Measurements from ENCODE around the gene RPRD1B.
A peak's percentile ranks its signal among the peaks of the same experiment; 100 is the strongest.
"Not testable (repeated sequence)": the region's sequence is repeated elsewhere in the genome, so short reads cannot be mapped to it uniquely, and the experiment has no call there.

RPRD1B gene

DNA sequence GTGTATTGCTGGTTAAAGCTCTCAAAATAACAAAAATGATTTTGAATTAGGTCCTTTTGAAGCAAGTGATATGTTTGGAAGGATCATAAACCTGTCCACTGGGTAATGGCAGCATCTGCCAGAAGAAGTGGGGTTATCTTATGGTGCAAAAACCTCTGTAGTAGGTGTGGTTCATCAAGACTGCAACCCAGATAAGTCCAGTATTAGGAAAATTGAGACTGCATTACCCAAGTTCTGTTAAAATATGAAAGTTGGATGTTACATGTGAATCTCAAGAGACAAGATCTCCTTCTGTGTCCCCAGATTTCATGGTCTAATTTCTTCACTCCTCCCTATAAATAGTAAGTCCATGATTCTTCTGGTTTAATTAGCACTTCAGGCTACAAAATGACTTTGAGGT is 59.4 kb downstream of the RPRD1B start:
- Histone ChIP-seq H3K36me3 (ENCODE audit: low read depth) (peaks cover 48% of the 10 kb centered on the region), H3K27me3 (ENCODE audit: insufficient read depth, poor library complexity, severe bottlenecking) (no peaks in the 10 kb centered on the region), H3K9me3 (ENCODE audit: severe bottlenecking) (no peaks in the 10 kb centered on the region), H3K4me3 (ENCODE audit: severe bottlenecking) (no peak overlapping the region), H3K4me1 (ENCODE audit: insufficient read depth, poor library complexity, severe bottlenecking) (peaks cover 13% of the 10 kb centered on the region), H3K27ac (ENCODE audit: poor library complexity, severe bottlenecking) (peak overlapping the region; percentile 43)
- ATAC-seq (ENCODE audit: low read depth): no peak
- DNase-seq (ENCODE audit: low spot score): no peak
- TF ChIP-seq CTCF (IDR thresholded peaks at IDR 0.05; ENCODE audit: poor library complexity, severe bottlenecking): no peak

DNA sequence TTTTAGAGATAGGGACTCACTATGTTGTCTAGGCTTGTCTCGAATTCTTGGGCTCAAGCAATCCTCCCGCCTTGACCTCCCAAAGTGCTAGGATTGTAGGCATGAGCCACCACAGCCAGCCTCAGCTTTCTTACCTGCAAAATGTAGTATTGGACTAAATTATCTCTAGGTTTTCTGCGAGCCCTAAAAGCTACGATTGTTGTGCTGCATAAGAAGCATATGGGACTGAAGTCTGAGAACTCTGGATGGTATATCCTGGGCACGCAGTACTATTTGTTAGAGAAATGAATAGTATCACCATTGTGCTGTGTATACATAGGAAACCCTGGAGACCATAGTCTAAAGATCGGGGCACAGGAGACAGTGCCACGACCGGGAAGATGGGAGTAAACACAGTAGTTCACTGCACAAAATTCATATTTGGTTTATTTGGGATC is 60.1 kb downstream of the RPRD1B start:
- no peak for TF ChIP-seq CTCF (IDR thresholded peaks at IDR 0.05; ENCODE audit: poor library complexity, severe bottlenecking)
- H3K27me3 ChIP-seq (ENCODE audit: insufficient read depth, poor library complexity, severe bottlenecking): no peaks in the 10 kb centered on the region
- H3K27ac ChIP-seq (ENCODE audit: poor library complexity, severe bottlenecking): peak overlapping the region; percentile 43
- DNase-seq (ENCODE audit: low spot score) (no peak), ATAC-seq (ENCODE audit: low read depth) (no peak)
- H3K36me3 ChIP-seq (ENCODE audit: low read depth): peaks cover 40% of the 10 kb centered on the region
- no peak overlapping the region for H3K4me3 ChIP-seq (ENCODE audit: severe bottlenecking)
- peaks cover 13% of the 10 kb centered on the region for H3K4me1 ChIP-seq (ENCODE audit: insufficient read depth, poor library complexity, severe bottlenecking)
- H3K9me3 ChIP-seq (ENCODE audit: severe bottlenecking): no peaks in the 10 kb centered on the region

DNA sequence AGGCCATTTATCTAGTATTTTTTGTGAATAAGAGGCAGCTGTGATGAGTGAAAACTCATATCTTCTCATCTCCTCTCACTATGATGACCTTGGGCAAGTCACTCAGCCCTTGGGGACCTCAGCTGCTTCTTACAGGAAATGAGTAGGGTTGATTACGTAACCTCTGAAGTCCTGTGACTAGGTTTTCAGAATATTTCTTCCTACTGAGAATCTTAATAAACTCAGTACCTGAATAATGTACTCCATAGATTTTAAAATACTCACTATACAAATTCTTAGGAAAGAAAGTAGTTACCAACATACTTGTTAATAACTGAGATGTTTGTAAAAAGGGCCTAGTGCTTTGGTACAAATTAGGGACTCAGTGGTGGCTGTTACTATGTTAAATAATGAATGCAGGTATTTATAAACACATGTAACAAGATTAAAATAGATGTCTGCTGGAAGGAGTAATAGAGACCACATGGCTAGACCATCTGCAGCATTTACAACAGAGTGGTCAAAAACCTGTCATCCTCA is 60.9 kb downstream of the RPRD1B start:
- Histone ChIP-seq H3K27me3 (ENCODE audit: insufficient read depth, poor library complexity, severe bottlenecking) (no peaks in the 10 kb centered on the region), H3K9me3 (ENCODE audit: severe bottlenecking) (no peaks in the 10 kb centered on the region), H3K4me3 (ENCODE audit: severe bottlenecking) (no peak overlapping the region), H3K4me1 (ENCODE audit: insufficient read depth, poor library complexity, severe bottlenecking) (peaks cover 13% of the 10 kb centered on the region), H3K27ac (ENCODE audit: poor library complexity, severe bottlenecking) (peak overlapping the region; percentile 43), H3K36me3 (ENCODE audit: low read depth) (peaks cover 33% of the 10 kb centered on the region)
- no peak for TF ChIP-seq CTCF (IDR thresholded peaks at IDR 0.05; ENCODE audit: poor library complexity, severe bottlenecking)
- ATAC-seq (ENCODE audit: low read depth) (peak; percentile 40; the same call in 2 of the 3 replicates), DNase-seq (ENCODE audit: low spot score) (no peak)

- ATAC-seq (ENCODE audit: low read depth): peak; percentile 10
- H3K4me3 ChIP-seq (ENCODE audit: severe bottlenecking): no peak overlapping the region
- no peak for DNase-seq (ENCODE audit: low spot score)
- H3K36me3 ChIP-seq (ENCODE audit: low read depth): peaks cover 25% of the 10 kb centered on the region
- no peaks in the 10 kb centered on the region for H3K9me3 ChIP-seq (ENCODE audit: severe bottlenecking)
- peak overlapping the region; percentile 43 for H3K27ac ChIP-seq (ENCODE audit: poor library complexity, severe bottlenecking)
- TF ChIP-seq CTCF (IDR thresholded peaks at IDR 0.05; ENCODE audit: poor library complexity, severe bottlenecking): no peak
- H3K4me1 ChIP-seq (ENCODE audit: insufficient read depth, poor library complexity, severe bottlenecking): peaks cover 13% of the 10 kb centered on the region
- H3K27me3 ChIP-seq (ENCODE audit: insufficient read depth, poor library complexity, severe bottlenecking): no peaks in the 10 kb centered on the region
These were observed 61.6 kb downstream of the RPRD1B start for GRCh38 chr20:38095017-38095686.

DNA sequence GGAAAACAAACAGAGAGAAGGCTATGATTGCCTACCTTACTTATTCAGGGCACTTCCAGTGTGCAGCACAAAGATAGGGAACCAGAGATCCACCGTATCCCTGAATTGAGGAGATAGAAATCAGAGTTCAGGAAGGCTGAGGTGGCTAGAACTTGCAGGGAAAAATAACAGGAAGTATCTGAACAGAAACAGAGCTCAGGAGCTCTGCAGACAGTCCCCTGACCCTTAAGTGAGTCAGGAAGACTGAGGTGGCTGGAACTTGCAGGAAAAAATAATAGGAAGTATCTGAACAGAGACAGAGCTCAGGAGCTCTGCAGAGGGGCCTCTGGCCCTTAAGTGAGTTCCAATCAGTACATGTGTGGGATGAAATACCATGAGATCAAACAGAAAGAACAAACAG is 65.4 kb downstream of the RPRD1B start:
- H3K4me3 ChIP-seq (ENCODE audit: severe bottlenecking): no peak overlapping the region
- DNase-seq (ENCODE audit: low spot score): no peak

GRCh38 chr20:38102206-38102605 is 68.7 kb downstream of the RPRD1B start:
- not testable (repeated sequence) for ATAC-seq (ENCODE audit: low read depth); H3K36me3 ChIP-seq (ENCODE audit: low read depth); H3K27me3 ChIP-seq (ENCODE audit: insufficient read depth, poor library complexity, severe bottlenecking); H3K4me3 ChIP-seq (ENCODE audit: severe bottlenecking); H3K4me1 ChIP-seq (ENCODE audit: insufficient read depth, poor library complexity, severe bottlenecking); DNase-seq (ENCODE audit: low spot score)
- H3K27ac ChIP-seq (ENCODE audit: poor library complexity, severe bottlenecking): peak overlapping the region; percentile 0
- peaks cover 13% of the 10 kb centered on the region for H3K9me3 ChIP-seq (ENCODE audit: severe bottlenecking)

More for the DNA sequence above, 65.4 kb downstream of the RPRD1B start:
- peaks cover 13% of the 10 kb centered on the region for H3K9me3 ChIP-seq (ENCODE audit: severe bottlenecking)
- ATAC-seq (ENCODE audit: low read depth): peak; percentile 28; the same call in 2 of the 3 replicates
- H3K27me3 ChIP-seq (ENCODE audit: insufficient read depth, poor library complexity, severe bottlenecking): no peaks in the 10 kb centered on the region
- H3K27ac ChIP-seq (ENCODE audit: poor library complexity, severe bottlenecking): peak overlapping the region; percentile 1
- H3K36me3 ChIP-seq (ENCODE audit: low read depth): no peaks in the 10 kb centered on the region
- TF ChIP-seq CTCF (IDR thresholded peaks at IDR 0.05; ENCODE audit: poor library complexity, severe bottlenecking): no peak
- peaks cover 11% of the 10 kb centered on the region for H3K4me1 ChIP-seq (ENCODE audit: insufficient read depth, poor library complexity, severe bottlenecking)

Data from RWPE2 (cell line).